GM06990 (cell line): ENCODE data around the gene ADCY3.

Experiments
- DNase-seq: peaks from one replicate; pipeline ENCODE4 v3.0.0-alpha.2; 2011; ENCODE audit not compliant: insufficient read length; ENCODE audit errors: extremely low read depth
- H3K27me3 ChIP-seq: replicated peaks from 2 replicates; pipeline ENCODE4 v1.6.0; 2011; ENCODE audit warnings: low read length; ENCODE audit not compliant: control insufficient read depth, insufficient read depth
- H3K36me3 ChIP-seq: 2 replicates; pipeline ENCODE4 v1.5.1; 2011; ENCODE audit warnings: low read length; ENCODE audit not compliant: control insufficient read depth, insufficient read depth
- H3K4me3 ChIP-seq: replicated peaks from 2 replicates; pipeline ENCODE4 v1.5.1; 2011; ENCODE audit warnings: low read depth, mild to moderate bottlenecking, control low read depth, low read length
- TF ChIP-seq, protein P1 (sequence below): IDR thresholded peaks from 2 replicates; pipeline ENCODE4 v1.5.1; 2011; ENCODE audit warnings: low read length, control low read depth, mild to moderate bottlenecking, inconsistent platforms; ENCODE audit not compliant: insufficient read depth, poor library complexity, severe bottlenecking

ADCY3 gene

DNA sequence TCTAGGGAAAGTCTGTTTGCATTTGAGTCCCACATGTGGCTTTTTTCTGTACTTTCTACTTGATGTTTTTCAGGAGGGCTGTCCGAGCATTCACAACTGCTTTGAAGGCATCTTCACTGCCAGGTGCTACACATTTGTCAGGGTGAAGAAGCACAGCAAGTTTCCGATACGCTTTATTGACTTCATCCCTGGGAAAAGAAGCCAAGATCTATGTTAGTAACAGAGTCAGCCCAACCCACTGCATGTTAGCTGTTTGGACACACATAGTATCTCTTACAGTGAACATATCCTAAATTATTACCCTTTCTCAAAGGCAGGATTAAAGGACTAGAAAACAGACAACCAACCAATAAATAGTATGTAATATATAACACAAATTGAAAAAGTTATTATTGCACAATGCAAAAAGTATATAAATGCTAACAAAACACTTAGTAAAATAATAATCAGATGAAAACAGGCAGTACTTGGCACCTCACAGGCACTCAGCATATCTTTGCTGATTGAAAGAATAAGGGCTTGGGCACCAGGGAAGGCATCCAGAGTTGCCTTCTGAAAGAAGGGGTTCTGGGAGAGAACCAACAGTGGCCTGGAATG, 27.6 kb upstream of the ADCY3 start:
- TF ChIP-seq, protein P1, sequence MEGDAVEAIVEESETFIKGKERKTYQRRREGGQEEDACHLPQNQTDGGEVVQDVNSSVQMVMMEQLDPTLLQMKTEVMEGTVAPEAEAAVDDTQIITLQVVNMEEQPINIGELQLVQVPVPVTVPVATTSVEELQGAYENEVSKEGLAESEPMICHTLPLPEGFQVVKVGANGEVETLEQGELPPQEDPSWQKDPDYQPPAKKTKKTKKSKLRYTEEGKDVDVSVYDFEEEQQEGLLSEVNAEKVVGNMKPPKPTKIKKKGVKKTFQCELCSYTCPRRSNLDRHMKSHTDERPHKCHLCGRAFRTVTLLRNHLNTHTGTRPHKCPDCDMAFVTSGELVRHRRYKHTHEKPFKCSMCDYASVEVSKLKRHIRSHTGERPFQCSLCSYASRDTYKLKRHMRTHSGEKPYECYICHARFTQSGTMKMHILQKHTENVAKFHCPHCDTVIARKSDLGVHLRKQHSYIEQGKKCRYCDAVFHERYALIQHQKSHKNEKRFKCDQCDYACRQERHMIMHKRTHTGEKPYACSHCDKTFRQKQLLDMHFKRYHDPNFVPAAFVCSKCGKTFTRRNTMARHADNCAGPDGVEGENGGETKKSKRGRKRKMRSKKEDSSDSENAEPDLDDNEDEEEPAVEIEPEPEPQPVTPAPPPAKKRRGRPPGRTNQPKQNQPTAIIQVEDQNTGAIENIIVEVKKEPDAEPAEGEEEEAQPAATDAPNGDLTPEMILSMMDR, result no peak
- Histone ChIP-seq H3K27me3 (no peaks in the 10 kb centered on the region), H3K4me3 (no peak overlapping the region), H3K36me3 (peaks cover 11% of the 10 kb centered on the region)
- DNase-seq, result no peak

GRCh38 chr2:24945907-24946306, 25.9 kb upstream of the ADCY3 start:
- Histone ChIP-seq H3K4me3 (no peak overlapping the region), H3K36me3 (peaks cover 10% of the 10 kb centered on the region), H3K27me3 (no peaks in the 10 kb centered on the region)
- no peak for DNase-seq
- TF ChIP-seq, protein P1, result no peak

DNA sequence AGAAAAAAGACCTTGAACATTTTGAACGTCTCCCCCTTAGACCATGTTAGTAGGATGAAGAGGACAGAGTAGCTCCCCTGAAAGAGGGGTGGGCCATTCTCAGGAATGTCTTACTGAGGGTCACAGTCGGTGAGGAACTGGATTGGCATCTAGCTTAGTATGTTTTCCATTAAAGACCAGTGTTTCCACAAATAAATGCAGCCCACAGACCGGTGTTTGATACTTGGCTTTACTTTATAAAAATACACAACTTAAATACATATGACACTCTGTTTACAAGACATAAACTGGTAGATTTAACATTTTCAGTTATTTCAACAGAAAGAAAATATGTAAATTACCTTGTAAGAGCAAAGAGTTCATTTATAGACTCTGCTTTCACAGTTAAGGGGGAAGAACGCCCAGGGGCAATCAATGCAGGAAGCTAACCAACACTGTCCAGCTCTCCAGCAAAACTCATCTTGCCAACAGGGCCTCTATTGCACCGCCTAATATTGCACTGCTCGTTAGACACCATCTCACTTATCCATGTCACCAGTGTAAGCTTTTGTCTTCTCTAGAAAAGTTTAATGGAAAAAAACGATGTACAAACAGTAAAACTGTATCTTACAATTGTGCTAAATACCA, 23.5 kb upstream of the ADCY3 start:
- TF ChIP-seq, protein P1, result no peak
- H3K27me3 ChIP-seq, result no peaks in the 10 kb centered on the region
- no peak for DNase-seq
- no peak overlapping the region for H3K4me3 ChIP-seq
- H3K36me3 ChIP-seq, result peaks cover 10% of the 10 kb centered on the region

- TF ChIP-seq, protein P1, result no peak
- no peaks in the 10 kb centered on the region for H3K27me3 ChIP-seq
- DNase-seq, result no peak
- H3K36me3 ChIP-seq, result no peaks in the 10 kb centered on the region
- no peak overlapping the region for H3K4me3 ChIP-seq
These were observed 19.3 kb upstream of the ADCY3 start for GRCh38 chr2:24939353-24939752.

- Histone ChIP-seq H3K27me3 (no peaks in the 10 kb centered on the region), H3K4me3 (no peak overlapping the region), H3K36me3 (no peaks in the 10 kb centered on the region)
- TF ChIP-seq, protein P1, result no peak
- no peak for DNase-seq
These were observed 17.2 kb upstream of the ADCY3 start for GRCh38 chr2:24937236-24937635.
